HUDEP-2 (cell line): Measurements from ENCODE around the gene PRKCE.
"Not testable (repeated sequence)": the region's sequence is repeated elsewhere in the genome, so short reads cannot be mapped to it uniquely, and the experiment has no call there.

Source experiments
- DNase-seq, 76 experiments: peaks; one replicate each; lab custom pipeline; 2025; ENCODE audit not compliant: unreplicated experiment in 76 of 76; lab: John Stamatoyannopoulos, UW

The PRKCE gene

DNA sequence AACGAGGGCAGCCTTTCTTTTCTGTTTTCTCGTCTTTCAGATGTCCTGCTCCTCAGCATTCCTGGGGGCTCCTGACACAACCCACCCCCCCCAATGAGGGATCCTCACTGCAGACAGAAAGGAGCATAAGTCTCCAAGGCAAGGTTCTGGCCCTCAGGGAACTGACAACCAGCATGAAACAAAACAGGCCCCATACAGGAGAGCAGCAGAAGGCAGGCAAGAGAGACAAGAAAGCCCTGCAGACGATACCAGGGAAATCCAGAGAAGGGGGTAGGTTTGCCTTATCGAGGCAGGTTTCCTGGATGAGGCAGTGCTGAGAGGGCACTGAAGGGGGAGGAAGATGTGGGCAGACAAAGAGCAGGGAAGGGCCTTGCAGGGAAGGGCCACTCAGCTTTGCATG, 541.9 kb downstream of the PRKCE start:
- DNase-seq, result no peak

DNA sequence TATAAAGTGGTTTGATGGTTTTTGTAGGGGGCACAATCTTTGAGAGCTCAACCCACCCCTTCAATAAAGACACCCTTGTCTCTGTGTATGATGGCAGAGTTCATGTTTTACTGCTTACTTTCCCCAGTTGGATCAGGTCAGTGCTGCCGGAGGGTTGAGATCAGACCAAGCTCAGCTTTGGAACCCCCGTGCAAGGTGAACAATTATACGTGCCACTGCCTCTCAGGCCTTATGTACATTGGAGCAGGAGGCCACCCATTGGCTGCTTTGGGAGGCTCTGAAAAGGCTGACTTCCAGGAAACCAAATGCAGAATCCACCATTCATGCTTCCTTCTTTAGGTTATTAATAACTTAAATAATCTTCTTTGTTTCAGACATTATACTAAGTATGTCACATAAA, 542.4 kb downstream of the PRKCE start:
- no peak for DNase-seq

DNA sequence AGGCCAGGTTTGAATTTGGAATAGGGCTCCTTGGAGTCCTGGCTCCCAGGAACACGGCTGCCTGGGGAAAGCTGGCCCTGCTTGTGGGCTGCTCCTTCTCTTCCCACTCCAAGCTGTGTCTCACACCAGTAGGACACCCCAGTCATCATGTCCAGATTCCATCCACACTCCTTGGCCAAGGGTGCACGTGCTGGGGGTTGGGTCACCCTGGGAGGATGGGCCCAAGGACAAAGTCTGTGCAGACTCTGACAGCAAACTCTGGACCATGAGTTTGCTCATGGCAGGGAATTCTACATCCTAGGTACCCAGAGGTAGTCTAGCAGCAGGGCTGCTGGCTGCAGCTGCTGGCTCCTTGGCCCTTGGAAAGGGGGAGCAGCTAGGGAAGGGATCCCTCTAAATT, 543.4 kb downstream of the PRKCE start:
- no peak for DNase-seq

DNA sequence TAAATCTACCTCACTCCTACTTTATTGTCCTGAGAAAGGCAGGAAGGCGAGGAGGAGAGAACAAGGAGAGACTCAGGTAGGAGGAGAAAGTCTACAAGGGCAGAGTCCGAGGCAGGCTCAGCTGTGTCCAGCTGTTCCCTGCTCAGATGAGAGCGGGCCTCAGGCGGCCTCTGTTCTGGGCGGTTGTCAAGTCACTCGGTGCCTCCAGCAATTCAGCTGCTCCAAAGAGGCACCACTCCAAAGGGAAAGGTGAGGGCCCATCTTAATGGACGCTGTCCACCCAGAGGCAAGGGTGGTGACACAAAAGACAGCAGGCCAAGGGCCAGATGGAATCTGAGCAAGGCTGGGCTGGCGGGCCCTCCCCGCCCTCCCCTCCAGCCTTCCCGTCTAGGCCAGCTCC, 544.3 kb downstream of the PRKCE start:
- DNase-seq, result no peak

DNA sequence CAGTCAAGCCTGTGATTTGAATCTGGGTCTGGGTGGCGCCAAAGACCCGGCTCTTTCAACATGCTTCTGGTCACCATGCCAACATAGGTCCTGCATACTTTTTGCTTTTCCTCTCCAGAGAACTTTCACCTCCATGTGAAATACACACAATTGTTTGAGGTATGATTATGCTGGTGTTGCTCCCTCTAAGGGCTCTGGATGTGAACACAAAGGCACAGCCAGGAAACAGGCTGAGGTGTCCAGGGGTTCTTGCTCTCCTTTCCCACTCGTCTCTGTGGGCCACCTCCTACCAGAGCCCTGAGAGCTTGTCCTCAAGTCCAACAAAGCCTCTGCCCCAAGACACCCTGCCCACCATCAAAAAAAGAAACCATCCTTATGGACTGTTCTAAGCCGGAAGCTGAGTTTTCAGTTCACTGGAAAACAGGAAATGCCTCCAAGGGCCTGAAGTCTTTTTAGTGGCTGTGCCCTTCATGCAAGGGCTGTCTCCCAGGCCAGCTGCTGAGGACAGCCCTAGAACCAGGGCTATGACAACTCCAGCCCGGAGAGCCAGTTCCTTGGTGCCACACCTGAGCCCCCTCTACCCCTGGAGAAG, 545.5 kb downstream of the PRKCE start:
- no peak for DNase-seq

DNA sequence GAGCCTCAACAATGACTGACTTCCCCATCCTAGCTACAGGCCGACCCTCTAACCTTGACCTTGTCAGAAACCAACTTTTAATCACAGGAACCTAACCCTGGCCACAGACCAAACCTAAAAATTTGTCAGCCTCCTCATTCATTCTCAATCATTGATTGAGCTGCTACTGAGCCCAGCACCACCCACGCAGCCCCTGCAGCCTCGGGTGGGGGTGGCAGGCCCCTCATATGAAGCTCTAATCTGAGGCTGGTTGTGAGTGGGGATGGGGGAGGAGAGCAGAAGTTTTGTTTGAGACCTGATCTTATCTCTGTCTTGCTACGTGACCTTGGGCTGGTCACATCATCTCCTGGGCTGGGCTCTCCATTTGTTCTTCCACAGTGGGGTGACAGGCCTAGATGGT, 546.2 kb downstream of the PRKCE start:
- DNase-seq, result no peak

DNA sequence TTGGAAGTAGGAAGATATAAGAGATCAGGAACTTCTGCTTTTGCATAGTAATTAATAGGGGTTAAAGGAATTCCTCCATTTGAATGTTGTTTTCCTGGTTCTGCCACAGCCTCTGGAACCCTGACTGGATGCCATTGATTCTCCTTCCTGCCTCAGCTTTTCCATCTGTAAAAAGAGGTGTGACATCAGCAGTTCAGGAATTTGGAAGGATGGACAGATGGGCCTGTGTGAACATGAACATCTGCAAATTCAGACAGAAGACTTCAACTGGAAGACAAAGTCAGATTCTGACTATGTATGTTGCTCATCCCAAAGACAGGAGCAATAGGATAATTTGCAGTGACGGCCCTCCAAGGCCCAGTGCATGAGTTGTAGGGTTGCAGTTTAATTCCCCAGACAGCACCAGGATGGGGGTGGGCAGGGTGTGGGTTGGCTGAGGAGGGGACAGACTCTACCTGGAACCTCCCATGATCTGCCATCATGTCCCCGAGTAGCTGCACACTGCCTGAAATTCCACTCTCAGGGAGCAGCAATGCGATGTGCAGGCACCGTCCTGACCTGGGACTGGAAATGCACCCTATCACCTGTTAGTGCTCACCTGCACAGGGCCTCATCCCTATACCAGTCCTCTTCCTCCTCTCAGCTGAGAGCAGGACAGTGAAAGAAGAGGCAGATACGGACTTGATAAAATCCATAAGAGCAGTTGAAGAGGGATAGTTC, 546.8 kb downstream of the PRKCE start:
- no peak for DNase-seq

DNA sequence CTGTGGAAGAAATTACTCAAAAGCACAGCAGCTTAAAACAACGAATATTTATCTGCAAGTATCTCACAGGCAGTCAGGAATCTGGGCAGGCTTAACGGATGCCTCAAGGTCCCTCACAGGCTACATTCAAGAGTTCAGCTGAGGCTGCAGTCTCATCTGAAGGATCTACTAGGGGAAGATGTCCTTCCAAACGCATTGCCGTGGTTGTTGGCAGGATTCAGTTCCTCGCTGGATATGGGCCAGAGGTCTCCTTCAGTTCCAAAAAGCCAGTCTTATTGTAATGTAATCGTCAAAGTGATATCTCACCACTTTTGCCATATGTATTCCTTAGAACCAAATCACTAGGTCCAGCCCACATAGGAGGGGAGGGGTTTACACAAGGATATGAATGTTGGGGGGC, 547.5 kb downstream of the PRKCE start:
- DNase-seq, result no peak

DNA sequence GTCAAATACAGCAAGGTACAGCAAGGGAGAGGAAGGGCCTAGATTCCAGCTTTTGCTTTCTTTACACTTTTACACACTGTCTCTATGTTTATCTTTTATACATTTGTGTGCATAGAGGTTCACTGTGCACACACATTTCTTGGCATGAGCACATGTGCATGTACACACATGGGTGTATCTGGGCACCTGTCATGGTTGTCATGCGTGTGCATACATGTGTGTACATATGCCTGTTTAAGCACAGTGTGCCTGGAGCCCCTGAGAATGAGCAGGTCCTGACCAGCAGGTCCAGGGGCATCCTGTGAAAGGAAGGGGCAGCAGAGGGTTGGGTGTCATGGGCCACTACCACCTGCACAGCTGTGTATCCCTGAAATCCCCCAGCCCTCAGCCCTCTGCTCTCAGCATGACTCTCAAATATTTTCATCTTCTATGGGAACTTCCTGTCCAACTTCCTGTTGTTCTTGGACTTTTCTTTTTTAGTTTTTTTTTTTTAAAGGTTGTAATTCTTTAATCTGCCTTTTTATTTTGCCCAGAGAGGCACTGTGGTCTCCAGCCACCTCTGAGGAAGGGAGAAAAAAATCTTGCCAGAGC, 548.7 kb downstream of the PRKCE start:
- no peak for DNase-seq

DNA sequence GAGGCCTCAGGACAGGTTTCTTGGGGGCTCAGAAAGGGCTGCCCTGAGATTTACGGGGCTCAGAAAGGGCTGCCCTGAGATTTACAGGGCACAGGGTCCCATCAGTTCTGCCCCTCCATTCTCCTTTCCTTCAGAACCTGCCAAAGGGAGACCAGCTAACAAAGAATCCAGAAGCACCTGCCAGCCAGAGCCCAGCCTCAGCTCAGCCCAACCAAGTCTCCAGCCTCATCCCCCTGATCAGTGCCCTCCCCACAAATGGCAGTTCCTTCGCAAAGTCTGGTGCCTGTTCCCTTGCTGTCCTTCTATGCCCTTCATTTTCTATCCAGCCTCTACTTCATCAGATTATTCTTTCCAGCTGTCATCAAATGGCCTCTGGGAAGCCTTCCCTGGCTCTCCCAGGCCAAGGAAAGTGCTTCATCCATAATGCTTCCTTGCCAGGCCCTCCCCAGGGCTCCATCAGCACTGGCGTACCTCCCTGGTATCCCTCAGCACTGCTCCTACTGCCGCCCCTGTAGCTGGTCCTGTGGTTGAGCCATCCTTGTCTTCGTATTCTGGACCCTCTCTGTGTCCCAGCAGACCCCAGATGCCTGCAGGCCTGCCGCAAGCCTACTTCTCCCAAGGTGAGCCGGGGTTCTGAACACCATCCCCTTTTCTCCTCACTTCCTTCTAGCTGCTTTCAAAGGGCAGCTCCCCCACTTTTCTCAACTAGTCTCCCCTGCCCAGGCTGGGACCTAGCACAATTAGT, 549.6 kb downstream of the PRKCE start:
- no peak for DNase-seq

DNA sequence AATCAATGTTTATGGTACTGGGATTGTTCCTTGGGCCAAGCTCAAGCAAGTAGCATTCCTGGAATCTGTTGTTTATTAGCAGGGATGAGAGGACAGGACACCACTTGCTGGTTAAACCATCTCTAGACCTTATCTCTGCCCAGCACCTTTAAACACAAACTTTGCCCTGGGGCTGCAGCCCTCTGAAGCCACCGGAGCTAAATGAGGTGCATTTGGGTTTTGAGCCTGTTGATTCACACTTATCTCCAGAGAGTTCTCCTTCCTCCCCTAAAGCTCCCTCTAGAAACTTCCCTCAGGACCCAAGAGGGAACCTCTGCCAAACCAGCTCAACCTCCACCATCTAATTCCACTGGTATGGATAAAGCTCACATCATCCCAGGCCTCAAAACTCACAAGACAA, 551.0 kb downstream of the PRKCE start:
- peak in 5 of 76 experiments; percentile 0 to 47 (median 19) for DNase-seq

DNA sequence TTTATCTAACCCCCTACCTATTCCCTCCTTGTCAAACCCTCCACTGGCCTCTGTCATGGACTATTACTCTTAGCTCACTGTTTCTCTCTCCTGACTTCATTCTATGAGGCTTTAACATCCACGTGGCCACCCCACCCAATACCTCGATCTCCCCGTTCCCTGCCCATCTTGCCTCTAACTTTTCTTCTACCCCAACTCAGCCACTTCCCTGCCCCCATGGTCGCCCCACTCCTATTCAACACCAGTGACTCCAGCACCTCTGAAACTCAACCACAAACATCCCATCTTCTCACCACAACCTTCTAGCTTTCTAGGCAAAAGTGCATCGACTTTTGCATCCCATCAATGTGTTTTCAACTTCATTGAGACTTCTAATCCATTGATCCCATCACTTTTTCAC, 551.5 kb downstream of the PRKCE start:
- DNase-seq, result no peak

DNA sequence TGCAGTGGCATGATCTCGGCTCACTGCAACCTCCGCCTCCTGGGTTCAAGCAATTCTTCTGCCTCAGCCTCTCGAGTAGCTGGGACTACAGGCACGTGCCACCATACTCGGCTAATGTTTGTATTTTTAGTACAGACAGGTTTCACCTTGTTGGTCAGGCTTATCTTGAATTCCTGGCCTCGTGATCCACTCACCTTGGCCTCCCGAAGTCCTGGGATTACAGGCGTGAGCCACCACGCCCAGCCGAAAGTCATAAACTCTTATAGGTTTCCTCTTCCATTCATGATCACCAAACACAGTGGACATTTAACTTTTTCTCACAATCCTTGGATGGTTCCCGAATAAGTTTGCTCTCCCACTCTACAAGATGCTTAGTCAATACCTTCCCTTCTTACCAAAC, 552.2 kb downstream of the PRKCE start:
- not testable (repeated sequence) for DNase-seq

DNA sequence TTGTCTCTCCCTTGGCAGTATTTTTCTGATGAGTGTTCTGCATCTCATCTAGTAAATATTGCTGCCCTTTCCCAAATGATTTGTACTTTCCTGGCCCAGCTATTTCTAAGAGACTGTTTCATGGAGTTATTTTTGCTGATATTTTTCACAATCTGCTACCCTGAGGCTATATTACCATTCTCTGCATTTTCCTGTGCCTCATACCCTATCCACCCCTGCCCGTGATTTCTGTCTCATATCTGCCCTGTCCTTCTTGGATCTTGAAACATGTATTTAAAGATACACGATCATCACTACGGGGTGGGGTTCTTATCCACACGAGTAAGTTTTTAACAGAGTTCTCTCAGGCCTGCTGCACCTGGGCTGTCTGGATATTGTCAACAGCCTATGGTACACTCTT, 556.1 kb downstream of the PRKCE start:
- no peak for DNase-seq

DNA sequence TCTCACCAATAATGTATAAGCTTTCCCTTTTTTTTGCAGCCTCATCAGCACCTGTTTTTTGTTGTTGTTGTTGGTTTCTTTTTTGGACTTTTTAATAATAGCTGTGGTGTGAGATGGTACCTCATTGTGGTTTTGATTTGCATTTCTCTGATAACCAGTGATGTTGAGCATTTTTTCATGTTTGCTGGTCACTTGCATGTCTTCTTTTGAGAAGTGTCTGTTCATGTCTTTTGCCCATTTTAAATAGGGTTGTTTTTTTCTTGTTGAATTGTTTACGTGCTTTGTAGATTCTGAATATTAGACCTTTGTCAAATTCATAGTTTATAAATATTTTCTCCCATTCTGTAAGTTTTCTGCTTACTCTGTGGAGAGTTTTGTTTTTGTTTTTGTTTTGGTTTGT, 557.3 kb downstream of the PRKCE start:
- DNase-seq, result no peak

DNA sequence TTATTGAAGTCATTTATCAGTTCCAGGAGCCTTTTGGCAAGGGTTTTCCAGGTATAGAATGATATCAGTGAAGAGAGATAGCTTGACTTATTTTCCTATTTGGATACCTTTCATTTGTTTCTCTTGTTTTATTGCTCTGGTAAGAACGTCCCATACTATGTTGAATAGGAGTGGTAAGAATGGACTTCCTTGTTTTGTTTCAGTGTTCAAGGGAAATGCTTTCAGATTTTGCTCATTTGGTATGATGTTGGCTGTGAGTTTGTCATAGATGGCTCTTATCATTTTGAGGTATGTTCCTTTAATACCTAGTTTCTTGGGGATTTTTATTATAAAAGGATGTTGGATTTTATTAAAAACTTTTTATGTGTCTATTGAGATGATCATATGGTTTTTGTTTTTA, 558.6 kb downstream of the PRKCE start:
- DNase-seq, result no peak

DNA sequence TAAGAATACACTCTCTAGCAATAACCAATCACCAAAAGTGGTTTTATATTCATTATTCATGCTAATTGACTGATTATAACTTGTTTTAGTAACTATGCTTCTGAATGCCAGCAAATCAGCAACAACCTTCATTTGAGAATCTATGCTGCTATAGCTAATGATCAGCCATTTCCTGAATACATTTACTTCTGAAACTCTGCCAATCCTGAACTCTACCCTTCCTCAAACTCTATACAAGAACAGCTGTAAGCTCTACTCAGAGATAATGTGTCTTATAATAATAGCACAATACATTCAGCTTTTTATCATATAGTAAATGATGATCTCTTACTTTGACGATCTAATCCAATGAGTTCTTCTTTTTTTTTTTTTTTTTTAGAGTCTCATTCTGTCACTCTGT, 560.0 kb downstream of the PRKCE start:
- DNase-seq, result no peak

DNA sequence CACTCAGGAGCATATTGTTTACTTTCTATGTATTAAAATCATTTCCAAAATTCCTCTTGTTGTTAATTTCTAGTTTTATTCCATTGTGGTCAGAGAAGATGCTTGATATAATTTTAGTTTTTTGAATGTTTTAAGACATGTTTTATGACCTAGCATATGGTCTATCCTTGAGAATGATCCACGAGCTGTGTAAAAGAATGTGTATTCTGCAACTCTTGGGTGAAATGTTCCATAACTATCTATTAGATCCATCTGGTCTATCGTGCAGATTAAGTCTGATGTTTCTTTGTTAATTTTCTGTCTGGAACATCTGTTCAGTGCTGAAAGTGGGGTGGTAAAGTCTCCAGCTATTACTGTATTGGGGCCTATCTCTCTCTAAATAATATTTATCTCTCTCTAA, 562.4 kb downstream of the PRKCE start:
- DNase-seq, result no peak

DNA sequence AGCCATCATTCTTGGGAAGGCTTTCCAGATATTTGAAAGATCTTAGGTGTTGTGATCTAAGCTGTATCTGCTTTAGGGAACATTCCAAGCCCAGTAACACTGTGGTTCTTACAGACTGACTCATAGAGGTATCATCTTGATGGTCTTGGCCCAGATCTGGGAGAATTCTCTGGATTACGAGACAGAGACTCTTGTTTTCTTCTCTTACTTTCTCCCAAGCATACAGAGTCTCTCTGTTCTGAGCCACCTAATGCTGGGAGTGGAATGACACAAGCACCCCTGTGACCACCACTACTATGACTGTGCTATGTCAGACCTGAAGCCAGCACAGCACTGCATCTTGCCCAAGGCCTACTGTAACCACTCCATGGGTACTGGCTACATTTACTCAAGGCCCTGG, 564.7 kb downstream of the PRKCE start:
- no peak for DNase-seq

DNA sequence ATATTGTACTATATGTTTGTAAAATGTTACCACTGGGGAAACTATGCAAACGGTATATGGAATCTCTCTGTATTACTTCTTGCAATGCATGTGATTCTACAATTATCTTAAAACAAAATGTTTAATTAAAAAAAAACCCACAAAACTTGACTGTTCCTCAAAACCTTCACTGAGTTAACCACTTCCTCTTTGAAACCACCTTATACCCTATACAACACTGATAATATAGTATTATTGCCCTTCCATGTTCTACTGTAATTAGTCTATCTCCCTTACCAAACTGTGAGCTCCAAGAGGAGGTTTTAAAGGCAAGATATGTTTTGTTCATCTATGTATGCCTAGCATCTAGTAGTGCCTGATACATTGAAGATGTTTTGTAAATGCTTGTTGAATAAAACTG, 572.0 kb downstream of the PRKCE start:
- not testable (repeated sequence) for DNase-seq

DNA sequence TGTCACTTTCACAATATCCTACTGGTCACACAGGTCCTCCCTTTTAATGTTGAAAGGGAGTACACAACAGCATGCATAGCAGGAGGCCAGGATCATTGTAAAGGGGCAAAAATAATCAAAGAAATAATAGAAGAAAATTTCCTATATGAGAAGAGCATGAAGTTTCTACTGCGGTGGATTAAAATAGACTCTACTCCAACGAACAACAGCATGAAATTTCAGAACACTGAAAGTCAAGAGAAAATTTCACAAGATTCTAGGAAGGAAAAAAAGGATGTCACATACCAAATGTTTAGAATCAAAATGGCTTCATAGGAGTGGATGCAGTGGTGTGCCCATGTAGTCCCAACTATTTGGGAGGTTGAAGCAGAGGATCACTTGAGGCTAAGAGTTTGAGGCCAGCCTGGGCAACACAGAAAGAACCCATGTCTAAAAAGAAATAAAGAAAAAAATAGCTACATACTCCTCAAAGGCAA, 573.7 kb downstream of the PRKCE start:
- no peak for DNase-seq

DNA sequence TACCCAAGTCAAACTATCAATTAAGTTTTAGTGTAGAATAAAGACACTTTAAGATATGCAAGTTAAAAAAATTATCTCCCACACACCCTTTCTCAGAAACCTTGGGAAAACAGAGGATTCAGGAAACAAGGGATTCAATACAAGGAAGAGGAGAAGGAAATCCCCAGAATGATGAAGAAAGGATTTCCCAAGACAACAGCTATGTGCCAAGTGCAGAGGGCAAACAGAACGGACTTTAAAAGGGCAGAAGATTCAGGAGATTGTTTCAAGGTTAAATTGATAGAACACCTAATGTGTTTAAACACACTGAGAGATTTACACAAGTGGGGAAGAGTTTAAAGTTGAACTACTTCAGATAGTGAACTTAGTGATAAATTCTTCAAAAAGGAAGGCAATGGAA, 574.3 kb downstream of the PRKCE start:
- no peak for DNase-seq
